ENCODE measurements around the gene CDC123. TPM values are rescaled to one million over a fixed set of nuclear protein-coding genes. Genes with fewer than 3 reads are reported as not detected.

CDC123 gene, protein sequence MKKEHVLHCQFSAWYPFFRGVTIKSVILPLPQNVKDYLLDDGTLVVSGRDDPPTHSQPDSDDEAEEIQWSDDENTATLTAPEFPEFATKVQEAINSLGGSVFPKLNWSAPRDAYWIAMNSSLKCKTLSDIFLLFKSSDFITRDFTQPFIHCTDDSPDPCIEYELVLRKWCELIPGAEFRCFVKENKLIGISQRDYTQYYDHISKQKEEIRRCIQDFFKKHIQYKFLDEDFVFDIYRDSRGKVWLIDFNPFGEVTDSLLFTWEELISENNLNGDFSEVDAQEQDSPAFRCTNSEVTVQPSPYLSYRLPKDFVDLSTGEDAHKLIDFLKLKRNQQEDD
- total RNA-seq: 123 and 198 TPM in 2 replicates

DNA sequence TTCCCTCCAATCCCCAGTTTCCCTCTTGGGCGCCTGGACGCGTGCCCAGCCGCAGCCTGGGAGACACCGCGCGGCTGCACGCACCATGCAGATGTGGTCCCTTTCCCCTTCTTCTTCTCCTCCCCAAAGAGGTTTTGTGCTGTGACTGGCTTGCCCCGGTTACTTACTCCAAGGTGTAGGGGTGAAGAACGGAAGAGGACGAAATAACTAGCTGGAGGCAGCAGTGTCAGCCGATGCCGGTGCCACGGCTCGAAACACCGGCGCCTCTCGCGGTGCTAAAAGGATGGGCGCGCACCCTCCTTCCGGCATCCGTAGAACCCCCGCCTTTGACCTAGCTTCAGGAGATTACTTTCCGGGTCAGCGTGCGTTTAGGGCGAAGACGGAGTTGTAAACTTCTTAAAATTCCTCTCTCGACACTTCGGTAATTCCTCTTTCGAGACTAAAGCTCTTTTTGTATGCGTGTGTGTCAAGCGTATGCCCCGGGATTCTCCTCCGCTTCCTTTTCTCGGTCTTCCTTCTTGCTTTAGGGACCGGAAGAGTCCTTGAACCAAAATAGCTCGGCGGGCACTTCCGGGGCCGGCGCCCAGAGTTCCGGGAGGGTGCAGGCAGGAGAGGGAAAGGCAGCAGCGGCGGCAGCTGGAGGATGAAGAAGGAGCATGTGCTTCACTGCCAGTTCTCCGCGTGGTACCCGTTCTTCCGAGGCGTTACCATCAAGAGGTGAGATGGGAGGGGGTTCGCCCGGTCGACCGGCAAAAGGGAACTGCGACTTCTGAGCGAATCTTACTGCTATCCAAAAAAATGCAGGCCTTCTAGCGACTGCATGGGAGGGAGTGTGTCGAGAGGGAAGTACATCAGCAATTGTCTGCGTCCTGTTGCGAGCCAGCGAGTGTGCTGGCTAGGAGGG, at the start of gene CDC123, which contains the start of gene NUDT5:
Gene CDC123, plus strand, starts transcription at position 586 of the 904 bp plus-strand sequence. Its CDS starts 58 bp downstream, at position 644.
Gene NUDT5, minus strand, starts transcription at position 289 of the 904 bp plus-strand sequence. CDS start 9,600 bp downstream, outside the sequence.

Other genes with a start within 250 kb of the CDC123 start
- 13.5 and 18.4 TPM in 2 replicates for gene UPF2, start 153.4 kb upstream of the CDC123 start, total RNA-seq
- gene DHTKD1, start 127.2 kb upstream of the CDC123 start, total RNA-seq: 15.0 and 21.7 TPM in 2 replicates
- gene SEC61A2, start 66.5 kb upstream of the CDC123 start, total RNA-seq: 10.2 and 10.4 TPM in 2 replicates
- gene NUDT5, start 297 bp upstream of the CDC123 start, total RNA-seq: 48.8 and 65.8 TPM in 2 replicates
- gene CAMK1D, start 153.4 kb downstream of the CDC123 start, total RNA-seq: 1.5 and 2.8 TPM in 2 replicates

All from regular cardiac myocyte (primary cell).